GM10266 (cell line): ENCODE results near the gene RSAD1.

Experiments used
- DNase-seq: peaks from one replicate; pipeline ENCODE4 v3.0.0; 2012; ENCODE audit errors: extremely low spot score
- TF ChIP-seq, protein P1 (sequence below): IDR thresholded peaks from 2 replicates; pipeline ENCODE4 v1.5.1; 2012; ENCODE audit warnings: mild to moderate bottlenecking, low read depth; ENCODE audit not compliant: control insufficient read depth, insufficient read depth; ENCODE audit errors: missing control alignments

RSAD1 gene

DNA sequence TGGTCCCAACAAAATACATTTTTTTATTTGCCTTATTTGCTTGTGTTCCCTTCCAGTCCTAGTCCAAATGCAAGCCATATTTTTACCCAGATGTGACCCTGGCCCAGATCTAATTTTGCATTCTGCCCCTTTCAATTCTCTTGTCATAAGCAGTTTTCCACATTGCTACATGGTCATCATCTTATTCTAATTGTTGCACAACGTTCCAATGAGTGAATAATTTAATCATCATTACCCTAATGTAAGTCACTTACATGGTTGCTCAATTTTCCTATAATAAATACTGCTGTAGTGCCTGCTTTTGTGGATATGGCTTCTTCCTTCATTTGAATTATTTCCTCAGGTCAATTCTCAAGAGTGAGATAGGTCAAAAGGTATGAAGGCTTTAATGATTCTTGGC lies 12.8 kb downstream of the RSAD1 start:
- TF ChIP-seq, protein P1, sequence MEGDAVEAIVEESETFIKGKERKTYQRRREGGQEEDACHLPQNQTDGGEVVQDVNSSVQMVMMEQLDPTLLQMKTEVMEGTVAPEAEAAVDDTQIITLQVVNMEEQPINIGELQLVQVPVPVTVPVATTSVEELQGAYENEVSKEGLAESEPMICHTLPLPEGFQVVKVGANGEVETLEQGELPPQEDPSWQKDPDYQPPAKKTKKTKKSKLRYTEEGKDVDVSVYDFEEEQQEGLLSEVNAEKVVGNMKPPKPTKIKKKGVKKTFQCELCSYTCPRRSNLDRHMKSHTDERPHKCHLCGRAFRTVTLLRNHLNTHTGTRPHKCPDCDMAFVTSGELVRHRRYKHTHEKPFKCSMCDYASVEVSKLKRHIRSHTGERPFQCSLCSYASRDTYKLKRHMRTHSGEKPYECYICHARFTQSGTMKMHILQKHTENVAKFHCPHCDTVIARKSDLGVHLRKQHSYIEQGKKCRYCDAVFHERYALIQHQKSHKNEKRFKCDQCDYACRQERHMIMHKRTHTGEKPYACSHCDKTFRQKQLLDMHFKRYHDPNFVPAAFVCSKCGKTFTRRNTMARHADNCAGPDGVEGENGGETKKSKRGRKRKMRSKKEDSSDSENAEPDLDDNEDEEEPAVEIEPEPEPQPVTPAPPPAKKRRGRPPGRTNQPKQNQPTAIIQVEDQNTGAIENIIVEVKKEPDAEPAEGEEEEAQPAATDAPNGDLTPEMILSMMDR: no peak

DNA sequence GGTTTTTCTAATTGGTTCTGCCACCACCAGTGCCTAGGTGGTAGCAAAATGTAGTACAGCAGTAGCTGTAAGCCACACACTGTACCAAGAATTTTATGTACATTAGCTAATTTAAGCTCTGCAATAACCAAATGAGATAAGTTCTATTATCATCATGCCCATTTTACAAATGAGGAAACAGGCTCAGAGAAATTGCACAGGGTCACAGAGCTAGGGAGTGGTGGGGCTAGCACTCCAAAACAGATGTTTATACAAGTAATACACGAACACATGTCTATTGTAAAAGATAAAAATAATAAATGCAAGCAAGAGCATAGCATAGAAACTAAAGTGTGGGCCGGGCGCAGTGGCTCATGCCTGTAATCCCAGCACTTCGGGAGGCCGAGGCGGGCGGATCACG lies 13.6 kb downstream of the RSAD1 start:
- TF ChIP-seq, protein P1: no peak
- no peak for DNase-seq

More for the DNA sequence above, 12.8 kb downstream of the RSAD1 start:
- no peak for DNase-seq

DNA sequence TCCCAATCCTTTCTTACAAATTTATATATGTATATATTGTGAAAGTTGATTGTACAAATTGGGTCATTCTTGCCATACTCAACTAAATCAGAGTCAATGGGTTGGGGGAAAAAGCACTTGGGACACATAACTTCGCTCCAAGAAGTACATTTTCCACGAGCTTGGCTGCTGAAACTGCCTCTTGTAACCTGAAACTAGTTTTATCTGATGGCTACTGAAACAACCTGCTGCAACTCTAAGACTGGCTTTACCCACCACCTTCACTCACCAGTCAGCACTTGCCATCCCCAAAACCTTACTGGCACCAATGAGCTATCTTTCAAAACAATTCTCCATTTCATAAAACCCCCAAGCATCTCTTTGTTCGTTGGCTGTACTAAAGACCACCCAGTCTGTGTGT lies 15.1 kb downstream of the RSAD1 start:
- TF ChIP-seq, protein P1: no peak

DNA sequence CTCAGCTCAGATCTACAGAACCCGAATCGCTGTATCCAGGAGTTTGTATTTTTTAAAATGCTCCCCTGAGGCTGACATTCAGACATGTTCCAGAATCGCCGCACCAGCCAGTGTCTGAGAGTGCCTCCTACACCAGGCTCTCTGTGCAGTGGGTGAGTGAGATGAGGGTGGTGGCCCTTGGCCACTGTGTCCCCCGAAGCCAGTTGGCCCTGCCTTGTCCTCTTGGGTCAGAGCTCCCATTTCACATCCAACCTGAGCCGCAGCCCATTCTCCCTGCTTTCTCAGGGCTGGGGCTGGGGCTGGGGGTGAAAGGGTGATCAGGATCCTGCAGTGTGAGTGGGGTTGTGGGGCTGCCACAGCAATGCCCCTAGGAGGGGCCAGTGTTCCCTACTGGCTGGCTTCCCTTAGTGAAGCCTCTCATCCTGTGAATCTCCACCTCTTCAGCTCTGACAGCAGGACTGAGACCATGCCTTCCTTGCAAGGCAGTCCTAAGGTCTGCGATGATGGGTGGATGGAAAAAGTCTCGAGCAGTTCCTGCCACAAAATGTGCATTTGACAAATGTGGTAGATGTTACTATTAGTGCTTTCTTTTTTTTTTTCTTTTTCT lies 16.7 kb downstream of the RSAD1 start:
- TF ChIP-seq, protein P1: no peak
- no peak for DNase-seq

More for the DNA sequence above, 15.1 kb downstream of the RSAD1 start:
- DNase-seq: no peak

DNA sequence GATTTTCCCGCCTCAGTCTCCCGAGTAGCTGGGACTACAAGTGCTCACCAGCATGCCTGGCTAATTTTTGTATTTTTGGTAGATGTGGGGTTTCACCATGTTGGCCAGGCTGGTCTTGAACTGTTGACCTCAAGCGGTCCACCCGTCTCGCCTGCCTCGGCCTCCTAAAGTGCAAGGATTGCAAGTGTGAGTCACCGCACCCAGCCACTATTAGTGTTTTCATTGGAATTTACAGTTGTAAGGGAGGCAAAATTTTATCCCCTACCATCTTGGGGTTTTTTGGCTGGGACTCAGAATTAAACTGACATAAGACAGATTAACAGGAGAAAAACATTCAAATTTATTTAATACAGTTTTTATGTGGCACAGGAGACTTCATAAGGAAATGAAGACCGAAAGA lies 17.3 kb downstream of the RSAD1 start:
- no peak for DNase-seq
- TF ChIP-seq, protein P1: no peak

DNA sequence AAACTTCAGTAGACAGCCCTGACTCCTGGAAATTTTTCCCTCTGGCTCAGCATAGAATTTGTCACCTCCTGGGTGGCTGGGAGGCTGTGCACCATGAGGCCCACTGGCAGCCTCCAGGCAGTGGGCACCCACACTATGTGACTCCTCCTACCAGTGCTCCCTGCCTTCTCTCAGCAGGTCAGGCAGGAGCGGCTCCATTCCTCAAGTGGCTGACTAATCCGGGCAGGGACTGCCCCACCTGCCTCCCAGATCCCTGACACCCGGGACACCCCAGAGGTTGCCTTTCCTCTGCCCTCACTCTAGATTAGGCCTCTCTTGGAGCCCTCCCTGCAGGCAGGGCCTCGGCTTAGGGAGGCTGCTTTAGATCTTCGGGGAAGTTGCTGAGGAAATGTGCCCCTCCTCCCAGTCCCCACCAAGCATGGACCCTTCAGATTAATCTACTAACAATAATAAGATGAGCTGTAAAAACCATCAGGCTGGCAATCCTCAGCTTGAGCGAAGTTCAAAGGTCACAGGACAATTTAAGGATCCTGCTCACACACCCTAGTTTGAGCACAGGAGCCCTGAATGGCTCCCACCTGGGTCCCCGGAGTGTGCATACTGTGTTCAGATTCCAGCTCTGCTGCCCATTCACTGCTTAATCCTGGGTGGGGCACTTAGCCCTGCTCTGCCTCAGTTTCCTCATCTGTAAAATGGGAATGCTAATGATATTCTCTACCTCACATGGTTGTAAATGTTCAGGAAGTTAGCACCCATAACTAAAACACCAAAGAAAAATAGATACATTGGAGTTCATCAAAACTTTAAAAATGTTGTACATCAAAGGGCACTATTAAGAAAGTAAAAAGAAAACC lies 19.6 kb downstream of the RSAD1 start:
- DNase-seq: no peak
- TF ChIP-seq, protein P1: no peak

DNA sequence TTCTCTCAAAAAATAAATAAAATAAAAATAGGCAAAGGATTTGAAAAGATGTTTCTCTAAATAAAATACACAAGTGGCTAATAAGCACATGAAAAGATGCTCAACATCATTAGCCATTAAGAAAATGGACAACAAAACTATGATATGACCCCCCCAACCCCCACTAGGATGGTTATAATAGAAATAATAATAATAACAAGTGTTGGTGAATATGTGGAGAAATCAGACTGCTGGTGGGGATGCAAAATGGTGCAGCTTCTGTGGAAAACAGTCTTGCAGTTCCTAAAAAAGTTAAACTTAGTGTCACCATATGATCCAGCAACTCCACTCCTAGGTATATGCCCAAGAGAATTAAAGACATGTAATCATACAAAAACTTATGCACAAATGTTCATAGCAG lies 20.6 kb downstream of the RSAD1 start:
- DNase-seq: no peak
- TF ChIP-seq, protein P1: no peak
